HG02763 (cell line): ENCODE data around the gene TAS1R1.
A peak's percentile ranks its signal among the peaks of the same experiment; 100 is the strongest.

Source experiments
- ATAC-seq: cut with Tn5 transposase; IDR thresholded peaks from one replicate; pipeline ENCODE4 v1.9.1; 2021; ENCODE audit warnings: mild to moderate bottlenecking, moderate library complexity; ENCODE audit not compliant: unreplicated experiment

The TAS1R1 gene

DNA sequence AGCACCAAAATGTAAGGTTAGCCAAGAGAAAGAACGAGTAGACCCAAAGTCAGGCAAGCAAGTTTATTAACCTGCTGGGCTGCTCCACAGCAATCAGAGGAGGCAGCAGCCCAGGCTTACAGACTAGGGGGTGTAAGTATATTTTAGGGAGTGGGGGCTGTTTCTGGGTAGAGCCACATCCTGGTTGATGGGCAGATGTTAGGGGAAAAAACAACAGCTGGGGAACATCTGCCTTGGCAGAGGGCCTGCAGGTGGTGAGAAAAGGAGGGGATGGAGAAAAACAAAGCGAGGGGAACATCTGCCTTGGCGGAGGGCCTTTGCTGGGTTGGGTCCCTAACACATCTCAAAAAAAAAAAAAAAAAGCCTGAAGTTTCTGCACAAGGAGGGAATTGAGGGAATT, 15.0 kb downstream of the TAS1R1 start:
- ATAC-seq = no peak

DNA sequence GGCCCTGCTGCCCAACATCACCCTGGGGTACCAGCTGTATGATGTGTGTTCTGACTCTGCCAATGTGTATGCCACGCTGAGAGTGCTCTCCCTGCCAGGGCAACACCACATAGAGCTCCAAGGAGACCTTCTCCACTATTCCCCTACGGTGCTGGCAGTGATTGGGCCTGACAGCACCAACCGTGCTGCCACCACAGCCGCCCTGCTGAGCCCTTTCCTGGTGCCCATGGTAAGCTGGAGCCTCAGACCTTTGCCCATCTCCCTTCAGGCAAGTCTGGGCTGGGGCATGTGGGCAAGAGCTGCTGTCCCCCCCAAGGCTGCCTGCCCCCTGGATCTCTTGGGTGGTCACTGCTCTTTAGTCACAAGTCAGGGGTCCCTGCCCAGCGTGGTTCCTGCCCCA, 15.9 kb downstream of the TAS1R1 start:
- no peak for ATAC-seq

DNA sequence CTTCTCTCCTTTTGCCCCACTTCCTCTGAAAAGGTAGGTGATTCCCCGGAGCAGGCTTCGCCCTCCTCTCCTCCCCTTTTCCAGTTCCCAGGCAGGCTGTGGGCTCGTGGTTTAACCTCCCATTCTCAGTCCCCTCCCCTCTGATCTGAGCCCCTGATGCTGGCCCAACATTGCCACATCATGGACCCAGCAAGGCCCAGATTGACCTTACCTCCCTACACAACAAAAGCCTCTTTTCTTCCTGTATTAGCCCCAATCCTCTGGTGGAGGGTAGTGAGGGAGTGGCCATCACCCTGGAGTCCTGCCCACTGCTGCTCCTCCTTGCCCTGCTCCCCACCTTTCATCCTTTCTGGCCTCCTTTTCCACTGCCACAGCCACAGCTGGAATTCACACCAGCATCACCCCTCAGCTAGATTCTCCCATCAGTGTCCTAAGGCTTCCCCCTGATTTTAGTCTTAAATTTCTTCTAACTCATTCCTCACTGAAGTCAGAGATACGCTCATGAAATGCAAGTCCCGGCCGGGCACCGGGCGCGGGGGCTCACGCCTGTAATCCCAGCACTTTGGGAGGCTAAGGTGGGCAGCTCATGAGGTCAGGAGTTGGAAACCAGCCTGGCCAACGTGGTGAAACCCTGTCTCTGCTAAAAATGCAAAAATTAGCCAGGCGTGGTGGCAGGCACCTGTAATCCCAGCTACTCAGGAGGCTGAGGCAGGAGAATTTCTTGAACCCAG, 17.7 kb downstream of the TAS1R1 start:
- no peak for ATAC-seq

DNA sequence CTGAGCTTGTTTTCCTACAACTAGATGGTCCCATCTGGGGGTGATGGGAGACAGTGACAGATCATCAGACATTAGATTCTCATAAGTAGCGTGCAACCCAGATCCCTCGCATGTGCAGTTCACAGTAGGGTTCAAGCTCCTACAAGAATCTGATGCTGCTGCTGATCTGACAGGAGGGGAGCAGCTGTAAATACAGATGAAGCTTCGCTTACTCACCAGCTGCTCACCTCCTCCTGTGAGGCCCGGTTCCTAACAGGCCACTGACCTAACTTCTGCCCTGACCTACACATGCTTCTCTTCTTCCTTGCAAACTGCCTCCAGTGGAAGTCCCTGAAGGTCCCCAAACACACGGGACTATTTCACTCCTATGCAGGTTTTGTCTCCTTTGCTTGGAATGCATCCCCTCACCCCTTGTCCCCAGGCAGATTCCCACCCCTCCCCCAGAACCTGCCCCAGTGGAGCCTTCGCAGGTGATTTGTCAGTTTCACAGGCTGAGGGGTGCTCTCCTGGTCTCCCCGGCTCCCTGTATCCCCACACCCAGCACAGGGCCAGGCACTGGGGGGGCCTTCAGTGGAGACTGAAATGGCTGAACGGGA, 19.0 kb downstream of the TAS1R1 start:
- ATAC-seq = no peak

DNA sequence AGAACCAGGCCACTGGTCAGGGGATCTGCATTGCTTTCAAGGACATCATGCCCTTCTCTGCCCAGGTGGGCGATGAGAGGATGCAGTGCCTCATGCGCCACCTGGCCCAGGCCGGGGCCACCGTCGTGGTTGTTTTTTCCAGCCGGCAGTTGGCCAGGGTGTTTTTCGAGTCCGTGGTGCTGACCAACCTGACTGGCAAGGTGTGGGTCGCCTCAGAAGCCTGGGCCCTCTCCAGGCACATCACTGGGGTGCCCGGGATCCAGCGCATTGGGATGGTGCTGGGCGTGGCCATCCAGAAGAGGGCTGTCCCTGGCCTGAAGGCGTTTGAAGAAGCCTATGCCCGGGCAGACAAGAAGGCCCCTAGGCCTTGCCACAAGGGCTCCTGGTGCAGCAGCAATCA, 19.7 kb downstream of the TAS1R1 start:
- no peak for ATAC-seq

DNA sequence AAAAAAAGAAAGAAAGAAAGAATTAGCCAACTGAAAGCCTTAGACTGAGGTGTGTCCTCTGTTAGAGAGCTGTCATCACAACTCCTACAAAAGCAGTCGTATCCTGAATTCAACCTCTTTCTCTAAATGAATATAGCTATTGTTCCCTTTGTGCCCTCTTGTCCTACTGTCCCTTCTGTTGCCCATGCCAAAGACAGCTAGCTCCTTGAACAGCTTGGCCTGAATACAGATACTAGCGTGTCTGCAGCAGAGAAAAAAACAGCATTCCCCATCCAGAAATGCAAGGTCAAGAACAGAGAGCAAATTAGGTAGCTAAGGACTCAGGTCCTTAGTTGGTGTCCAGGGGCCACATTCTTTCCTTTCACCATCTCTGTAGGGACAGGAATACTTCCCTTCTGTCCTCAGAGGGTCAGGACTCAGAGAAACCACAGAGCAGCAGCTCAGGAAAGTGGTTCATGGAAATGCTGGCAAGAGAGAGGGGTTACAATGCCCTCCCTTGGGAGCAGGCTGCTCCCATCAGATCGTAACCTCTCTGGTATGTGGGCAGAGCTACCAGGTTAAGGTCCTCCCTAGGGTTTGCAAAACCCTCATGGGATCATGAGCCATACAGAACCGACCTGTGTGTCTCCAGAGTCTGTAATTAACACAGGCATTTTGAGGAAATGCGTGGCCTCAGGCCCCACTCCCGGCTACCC, 22.9 kb downstream of the TAS1R1 start:
- ATAC-seq = no peak

DNA sequence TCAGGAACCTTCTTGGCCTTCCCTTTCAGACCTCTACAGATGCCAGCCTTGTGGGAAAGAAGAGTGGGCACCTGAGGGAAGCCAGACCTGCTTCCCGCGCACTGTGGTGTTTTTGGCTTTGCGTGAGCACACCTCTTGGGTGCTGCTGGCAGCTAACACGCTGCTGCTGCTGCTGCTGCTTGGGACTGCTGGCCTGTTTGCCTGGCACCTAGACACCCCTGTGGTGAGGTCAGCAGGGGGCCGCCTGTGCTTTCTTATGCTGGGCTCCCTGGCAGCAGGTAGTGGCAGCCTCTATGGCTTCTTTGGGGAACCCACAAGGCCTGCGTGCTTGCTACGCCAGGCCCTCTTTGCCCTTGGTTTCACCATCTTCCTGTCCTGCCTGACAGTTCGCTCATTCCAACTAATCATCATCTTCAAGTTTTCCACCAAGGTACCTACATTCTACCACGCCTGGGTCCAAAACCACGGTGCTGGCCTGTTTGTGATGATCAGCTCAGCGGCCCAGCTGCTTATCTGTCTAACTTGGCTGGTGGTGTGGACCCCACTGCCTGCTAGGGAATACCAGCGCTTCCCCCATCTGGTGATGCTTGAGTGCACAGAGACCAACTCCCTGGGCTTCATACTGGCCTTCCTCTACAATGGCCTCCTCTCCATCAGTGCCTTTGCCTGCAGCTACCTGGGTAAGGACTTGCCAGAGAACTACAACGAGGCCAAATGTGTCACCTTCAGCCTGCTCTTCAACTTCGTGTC, 23.7 kb downstream of the TAS1R1 start:
- no peak for ATAC-seq

DNA sequence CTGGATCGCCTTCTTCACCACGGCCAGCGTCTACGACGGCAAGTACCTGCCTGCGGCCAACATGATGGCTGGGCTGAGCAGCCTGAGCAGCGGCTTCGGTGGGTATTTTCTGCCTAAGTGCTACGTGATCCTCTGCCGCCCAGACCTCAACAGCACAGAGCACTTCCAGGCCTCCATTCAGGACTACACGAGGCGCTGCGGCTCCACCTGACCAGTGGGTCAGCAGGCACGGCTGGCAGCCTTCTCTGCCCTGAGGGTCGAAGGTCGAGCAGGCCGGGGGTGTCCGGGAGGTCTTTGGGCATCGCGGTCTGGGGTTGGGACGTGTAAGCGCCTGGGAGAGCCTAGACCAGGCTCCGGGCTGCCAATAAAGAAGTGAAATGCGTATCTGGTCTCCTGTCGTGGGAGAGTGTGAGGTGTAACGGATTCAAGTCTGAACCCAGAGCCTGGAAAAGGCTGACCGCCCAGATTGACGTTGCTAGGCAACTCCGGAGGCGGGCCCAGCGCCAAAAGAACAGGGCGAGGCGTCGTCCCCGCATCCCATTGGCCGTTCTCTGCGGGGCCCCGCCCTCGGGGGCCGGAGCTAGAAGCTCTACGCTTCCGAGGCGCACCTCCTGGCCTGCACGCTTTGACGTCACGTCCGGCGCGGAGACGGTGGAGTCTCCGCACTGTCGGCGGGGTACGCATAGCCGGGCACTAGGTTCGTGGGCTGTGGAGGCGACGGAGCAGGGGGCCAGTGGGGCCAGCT, 24.4 kb downstream of the TAS1R1 start, which contains the start of gene ZBTB48:
ZBTB48 (plus strand) TSS at position 621 of the 745 bp plus-strand sequence. CDS start 616 bp downstream, outside the sequence.
- peak; percentile 98 for ATAC-seq

DNA sequence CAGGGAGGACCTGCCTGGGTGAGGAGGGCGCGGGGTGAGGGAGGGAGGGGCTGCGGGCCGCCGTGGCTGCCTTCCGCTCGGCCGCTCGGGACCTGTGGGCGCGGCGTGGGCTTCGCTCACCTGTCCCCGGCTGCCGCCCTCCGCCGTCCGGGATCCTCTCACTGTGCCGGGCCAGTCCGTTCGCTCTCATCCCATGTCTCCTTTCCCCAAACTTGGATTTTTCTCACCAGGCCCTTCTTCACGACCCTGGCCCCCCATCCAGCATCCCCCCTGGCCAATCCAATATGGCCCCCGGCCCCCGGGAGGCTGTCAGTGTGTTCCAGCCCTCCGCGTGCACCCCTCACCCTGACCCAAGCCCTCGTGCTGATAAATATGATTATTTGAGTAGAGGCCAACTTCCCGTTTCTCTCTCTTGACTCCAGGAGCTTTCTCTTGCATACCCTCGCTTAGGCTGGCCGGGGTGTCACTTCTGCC, 25.0 kb downstream of the TAS1R1 start:
- no peak for ATAC-seq

DNA sequence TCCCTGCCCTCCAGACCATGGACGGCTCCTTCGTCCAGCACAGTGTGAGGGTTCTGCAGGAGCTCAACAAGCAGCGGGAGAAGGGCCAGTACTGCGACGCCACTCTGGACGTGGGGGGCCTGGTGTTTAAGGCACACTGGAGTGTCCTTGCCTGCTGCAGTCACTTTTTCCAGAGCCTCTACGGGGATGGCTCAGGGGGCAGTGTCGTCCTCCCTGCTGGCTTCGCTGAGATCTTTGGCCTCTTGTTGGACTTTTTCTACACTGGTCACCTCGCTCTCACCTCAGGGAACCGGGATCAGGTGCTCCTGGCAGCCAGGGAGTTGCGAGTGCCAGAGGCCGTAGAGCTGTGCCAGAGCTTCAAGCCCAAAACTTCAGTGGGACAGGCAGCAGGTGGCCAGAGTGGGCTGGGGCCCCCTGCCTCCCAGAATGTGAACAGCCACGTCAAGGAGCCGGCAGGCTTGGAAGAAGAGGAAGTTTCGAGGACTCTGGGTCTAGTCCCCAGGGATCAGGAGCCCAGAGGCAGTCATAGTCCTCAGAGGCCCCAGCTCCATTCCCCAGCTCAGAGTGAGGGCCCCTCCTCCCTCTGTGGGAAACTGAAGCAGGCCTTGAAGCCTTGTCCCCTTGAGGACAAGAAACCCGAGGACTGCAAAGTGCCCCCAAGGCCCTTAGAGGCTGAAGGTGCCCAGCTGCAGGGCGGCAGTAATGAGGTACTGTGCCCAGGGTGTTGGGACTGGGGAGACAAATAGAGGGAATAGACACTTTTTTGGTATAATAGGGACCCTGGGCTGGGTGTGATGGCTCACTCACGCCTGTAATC, 25.7 kb downstream of the TAS1R1 start:
- ATAC-seq = no peak

DNA sequence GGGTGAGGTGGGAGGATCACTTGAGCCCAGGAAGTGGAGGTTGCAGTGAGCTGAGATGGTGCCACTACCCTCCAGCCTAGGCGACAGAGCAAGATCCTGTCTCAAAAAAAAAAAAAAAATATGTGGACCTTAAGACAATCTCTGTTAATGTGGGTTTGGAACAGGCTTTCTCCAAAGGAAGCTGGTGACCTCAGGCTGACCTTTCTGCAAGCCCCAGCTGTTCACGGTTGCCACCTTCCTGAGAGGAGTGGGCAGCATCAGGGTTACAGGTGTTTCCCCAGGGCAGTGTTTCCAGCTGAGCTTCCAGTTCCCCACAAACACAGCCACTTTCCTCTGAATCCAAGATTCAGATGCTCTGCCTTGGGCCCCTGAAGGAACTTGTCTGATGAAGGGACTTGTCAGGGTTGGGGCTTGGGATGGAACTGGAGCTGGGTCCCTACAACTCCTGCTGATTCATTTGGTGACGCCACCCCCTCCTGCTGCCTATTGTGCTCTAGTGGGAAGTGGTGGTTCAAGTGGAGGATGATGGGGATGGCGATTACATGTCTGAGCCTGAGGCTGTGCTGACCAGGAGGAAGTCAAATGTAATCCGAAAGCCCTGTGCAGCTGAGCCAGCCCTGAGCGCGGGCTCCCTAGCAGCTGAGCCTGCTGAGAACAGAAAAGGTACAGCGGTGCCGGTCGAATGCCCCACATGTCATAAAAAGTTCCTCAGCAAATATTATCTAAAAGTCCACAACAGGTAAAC, 26.6 kb downstream of the TAS1R1 start:
- ATAC-seq = no peak

DNA sequence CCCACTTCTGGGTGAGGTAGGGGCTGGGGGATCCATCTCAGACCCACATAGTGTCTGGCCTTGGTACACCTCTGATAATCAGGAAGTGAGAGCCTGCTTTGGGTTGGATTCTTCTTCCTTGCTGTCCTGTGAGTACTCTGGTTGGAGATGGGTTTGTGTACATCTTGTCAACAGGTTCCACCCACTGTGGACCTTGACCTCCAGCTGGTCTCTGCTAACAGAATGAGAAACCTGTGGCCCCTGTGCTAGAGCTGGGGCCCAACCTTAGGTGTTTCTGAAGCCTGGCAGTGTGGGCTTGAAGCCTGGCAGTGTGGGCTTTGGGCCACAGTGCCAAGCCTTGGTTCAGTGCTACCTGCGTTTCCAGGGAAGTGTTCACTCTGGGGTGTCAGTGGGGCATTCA, 27.3 kb downstream of the TAS1R1 start:
- ATAC-seq = no peak

DNA sequence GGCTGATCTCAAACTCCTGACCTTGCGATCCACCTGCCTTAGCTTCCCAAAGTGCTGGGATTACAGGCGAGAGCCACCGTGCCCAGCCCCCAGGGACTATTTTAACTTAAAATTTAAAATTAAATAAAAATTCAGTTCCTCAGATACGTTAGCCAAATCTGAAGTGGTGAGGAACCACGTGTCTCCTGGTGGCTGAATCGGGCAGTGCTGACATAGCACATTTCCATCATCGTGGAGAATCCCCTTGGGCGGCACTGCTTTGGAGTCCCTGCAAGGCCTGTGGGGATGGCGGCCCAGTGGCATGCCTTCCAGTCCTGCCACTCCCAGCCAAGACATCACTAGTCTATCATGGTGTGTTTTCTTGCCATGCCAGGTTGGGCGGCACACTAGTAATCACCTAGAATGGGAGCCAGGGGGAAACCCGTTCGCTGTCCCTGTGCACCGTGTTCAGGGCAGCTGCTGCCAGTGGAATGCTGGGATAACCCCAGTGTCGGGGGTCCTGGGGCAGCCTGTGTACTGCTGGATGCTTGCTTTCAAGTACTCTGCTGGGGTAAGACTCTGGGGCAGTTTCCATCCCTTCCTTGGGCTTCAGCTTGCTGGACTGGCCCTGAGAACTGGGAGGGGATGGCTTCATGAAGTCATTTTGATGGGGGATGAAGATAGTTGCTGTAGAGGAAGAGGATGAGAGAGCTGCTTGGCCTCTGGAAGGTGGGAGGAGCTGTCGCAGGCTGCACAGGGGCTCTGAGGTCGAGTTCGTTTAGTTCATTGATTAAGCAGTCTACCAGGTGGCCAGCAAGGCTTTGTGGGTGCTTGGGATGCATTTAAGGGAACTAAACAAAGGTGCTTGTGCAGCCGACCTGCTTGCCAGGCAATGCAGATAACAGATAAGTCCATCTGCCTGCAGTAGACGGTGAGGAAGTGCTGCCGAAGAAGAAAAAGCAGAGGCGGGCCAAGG, 29.3 kb downstream of the TAS1R1 start:
- ATAC-seq = no peak

DNA sequence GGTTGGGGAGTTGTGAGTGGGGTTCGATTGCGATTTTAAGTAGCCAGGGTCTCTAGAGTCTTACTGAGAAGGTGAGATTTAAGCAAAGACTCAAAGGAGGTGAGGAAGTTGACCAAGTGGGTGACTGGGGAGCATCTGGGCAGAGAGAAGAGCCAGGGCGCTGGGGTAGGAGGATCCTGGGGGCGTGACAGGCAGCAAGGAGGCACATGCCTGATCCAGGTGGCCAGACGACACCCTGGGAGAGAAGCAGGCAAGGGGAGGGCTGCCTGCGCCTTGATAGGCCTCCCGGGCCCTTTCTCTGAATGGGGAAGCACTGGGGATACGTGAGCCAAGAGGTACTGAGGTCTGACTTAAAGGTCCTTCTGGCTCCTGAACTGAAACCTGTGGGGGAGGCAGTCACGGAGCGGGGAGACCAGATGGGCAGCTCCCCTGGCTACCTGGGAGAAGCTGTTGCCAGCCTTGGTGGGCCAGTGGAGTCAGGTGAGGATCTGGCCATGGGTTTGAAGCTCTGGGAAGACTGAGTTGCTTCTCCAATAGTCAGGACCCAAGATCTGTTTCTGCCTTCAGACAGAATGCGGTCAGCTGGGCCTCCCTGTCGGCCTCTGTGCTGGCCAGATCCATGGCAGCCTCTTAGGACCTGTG, 30.1 kb downstream of the TAS1R1 start:
- ATAC-seq = no peak

DNA sequence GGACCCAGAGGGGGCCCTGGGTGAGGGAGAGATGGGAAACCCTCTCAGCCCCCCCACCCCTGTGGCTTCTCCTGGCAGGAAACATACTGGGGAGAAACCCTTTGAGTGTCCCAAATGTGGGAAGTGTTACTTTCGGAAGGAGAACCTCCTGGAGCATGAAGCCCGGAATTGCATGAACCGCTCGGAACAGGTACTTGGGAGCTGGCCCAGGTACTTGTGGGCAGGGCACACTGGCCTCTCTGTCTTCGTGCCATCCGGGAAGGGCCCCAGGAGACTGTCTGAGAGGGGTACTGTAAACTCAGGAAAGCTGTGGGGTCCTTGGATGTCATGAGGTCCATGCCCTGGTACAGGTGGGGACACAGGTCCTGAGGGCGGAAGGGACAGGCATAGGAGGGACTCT, 30.7 kb downstream of the TAS1R1 start:
- ATAC-seq = no peak

DNA sequence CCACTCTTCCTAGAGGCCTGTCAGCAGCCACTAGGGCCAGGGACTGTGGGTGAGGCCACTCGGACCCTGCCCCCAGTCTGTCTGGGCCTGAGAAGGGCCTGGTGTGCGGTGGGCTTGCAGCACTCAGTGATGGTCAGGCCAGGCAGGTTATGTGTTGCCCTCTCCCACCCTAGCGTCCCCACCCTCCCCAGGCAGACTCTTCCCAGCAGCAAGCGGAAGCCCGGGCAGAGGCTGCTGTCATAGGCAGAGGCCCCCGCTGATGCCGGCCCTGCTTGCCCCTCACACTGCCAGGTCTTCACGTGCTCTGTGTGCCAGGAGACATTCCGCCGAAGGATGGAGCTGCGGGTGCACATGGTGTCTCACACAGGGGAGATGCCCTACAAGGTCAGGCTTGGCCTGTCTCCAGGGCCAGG, 31.3 kb downstream of the TAS1R1 start:
- no peak for ATAC-seq

DNA sequence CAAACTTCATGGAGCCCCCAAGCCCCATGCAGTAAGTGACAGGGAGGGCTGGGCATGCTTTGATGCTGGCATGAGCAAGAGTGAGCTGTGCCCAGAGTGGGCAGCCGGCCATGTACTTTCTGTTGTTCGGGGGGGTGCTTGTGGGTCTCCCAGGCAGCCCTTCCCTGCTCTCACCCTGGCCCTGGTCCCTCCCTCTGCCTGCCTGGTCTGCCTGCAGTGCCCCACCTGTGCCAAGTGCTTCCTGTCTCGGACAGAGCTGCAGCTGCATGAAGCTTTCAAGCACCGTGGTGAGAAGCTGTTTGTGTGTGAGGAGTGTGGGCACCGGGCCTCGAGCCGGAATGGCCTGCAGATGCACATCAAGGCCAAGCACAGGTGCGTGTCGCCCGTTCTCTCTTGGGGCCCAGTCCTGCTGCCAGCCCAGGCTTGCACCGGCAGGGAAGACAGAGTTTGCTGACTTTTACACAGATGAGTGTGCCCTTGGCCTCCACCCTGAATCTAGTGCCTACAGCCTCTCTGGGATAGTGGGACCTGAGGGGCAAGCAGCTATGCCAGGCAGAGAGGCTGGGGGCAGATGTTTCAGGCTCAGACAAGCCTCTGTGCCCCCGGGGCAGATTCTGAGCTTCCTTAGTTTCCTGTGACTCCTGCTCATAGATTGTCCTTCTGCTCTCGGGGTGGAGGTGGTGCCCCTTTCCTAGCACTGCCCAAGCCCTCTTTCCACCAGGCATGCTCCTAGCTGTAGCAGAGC, 32.3 kb downstream of the TAS1R1 start:
- no peak for ATAC-seq
